Ovary (tissue), 3 donors: ENCODE results near the gene GDPGP1.

Experiments used
- EP300 ChIP-seq: sonication (generic); formaldehyde crosslinking; IDR thresholded peaks from one replicate; pipeline ENCODE4 v1.6.1; 2017; ENCODE audit warnings: antibody characterized with exemption
- POLR2A ChIP-seq: fragments of 450-650 bp; IDR thresholded peaks from one replicate; pipeline ENCODE4 v1.6.1; 2017; ENCODE audit warnings: antibody characterized with exemption, mild to moderate bottlenecking, moderate library complexity
- TF ChIP-seq, protein P1 (sequence below), 3 donors: fragments of 450-650 bp in 2 of 3; fragments of 200-600 bp in 1 of 3; IDR thresholded peaks; one replicate each; pipeline versions ENCODE4 v1.5.1 to v1.8.0; 2016 to 2022; ENCODE audit warnings: antibody characterized with exemption in 3 of 3, mild to moderate bottlenecking in 1 of 3
- donor health status: DM: no; HTN: no; CAD: no.

DNA sequence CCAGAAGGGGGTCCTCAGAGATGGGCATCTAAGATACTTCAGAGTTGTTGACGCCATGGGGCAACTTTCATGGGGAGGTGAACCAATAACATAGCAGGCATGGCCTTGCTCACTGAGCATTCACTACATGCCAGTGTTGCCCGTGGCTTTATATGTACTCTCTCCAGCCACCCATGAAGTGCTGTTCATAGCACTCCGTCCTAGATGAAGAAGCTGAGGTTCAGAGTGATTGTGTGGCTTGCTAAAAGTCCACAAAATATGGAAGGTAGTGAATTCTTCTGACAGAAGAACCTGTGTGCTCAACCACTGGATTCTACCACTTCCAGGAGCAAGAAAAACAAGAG lies 42.7 kb upstream of the GDPGP1 start:
- TF ChIP-seq, protein P1, sequence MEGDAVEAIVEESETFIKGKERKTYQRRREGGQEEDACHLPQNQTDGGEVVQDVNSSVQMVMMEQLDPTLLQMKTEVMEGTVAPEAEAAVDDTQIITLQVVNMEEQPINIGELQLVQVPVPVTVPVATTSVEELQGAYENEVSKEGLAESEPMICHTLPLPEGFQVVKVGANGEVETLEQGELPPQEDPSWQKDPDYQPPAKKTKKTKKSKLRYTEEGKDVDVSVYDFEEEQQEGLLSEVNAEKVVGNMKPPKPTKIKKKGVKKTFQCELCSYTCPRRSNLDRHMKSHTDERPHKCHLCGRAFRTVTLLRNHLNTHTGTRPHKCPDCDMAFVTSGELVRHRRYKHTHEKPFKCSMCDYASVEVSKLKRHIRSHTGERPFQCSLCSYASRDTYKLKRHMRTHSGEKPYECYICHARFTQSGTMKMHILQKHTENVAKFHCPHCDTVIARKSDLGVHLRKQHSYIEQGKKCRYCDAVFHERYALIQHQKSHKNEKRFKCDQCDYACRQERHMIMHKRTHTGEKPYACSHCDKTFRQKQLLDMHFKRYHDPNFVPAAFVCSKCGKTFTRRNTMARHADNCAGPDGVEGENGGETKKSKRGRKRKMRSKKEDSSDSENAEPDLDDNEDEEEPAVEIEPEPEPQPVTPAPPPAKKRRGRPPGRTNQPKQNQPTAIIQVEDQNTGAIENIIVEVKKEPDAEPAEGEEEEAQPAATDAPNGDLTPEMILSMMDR (IDR thresholded peaks at IDR 0.05): no peak
- TF ChIP-seq EP300 (no peak), POLR2A (no peak)
